Effector memory CD8-positive, alpha-beta T cell (primary cell): ENCODE data around the gene DNAJC5G.
"Not testable (repeated sequence)": the region's sequence is repeated elsewhere in the genome, so short reads cannot be mapped to it uniquely, and the experiment has no call there.

Experiments
- ATAC-seq: fragments of 150-1000 bp; cut with Tn5 transposase; replicated peaks from 2 replicates; pipeline ENCODE4 v1.10.0; 2021; ENCODE audit warnings: mild to moderate bottlenecking, moderate library complexity
- DNase-seq, 3 experiments: peaks; one replicate each; pipeline ENCODE4 v3.0.0; 2021
- H3K27ac Mint-ChIP-seq, 2 donors: one replicate each; pipeline ENCODE4 v1.8.0; 2022; ENCODE audit warnings: mild to moderate bottlenecking in 2 of 2, mixed read lengths in 2 of 2, moderate library complexity in 2 of 2
- H3K27me3 Mint-ChIP-seq, 2 donors: one replicate each; pipeline ENCODE4 v1.8.0; 2022; ENCODE audit warnings: mixed read lengths in 2 of 2
- H3K36me3 Mint-ChIP-seq: one replicate; pipeline ENCODE4 v1.8.0; 2022; ENCODE audit warnings: mild to moderate bottlenecking, moderate library complexity, mixed read lengths; ENCODE audit not compliant: insufficient read depth
- H3K4me1 Mint-ChIP-seq, 2 donors: one replicate each; pipeline ENCODE4 v1.8.0; 2022; ENCODE audit warnings: low read depth in 2 of 2, mixed read lengths in 2 of 2
- H3K4me3 Mint-ChIP-seq, 2 donors: one replicate each; pipeline ENCODE4 v1.8.0; 2022; ENCODE audit warnings: mild to moderate bottlenecking in 2 of 2, mixed read lengths in 2 of 2, moderate library complexity in 2 of 2
- H3K9me3 Mint-ChIP-seq, 2 donors: one replicate each; pipeline ENCODE4 v1.8.0; 2022; ENCODE audit warnings: mixed read lengths in 2 of 2

DNAJC5G gene

GRCh38 chr2:27261241-27261925 is 13.8 kb upstream of the DNAJC5G start:
- DNase-seq (no peak), ATAC-seq (no peak)
- H3K36me3 Mint-ChIP-seq: peaks cover 6% of the 10 kb centered on the region
- no peak overlapping the region for H3K27ac Mint-ChIP-seq
- peaks cover 73 to 77% of the 10 kb centered on the region in 2 donors for H3K27me3 Mint-ChIP-seq
- H3K4me1 Mint-ChIP-seq: peaks cover 22 to 27% of the 10 kb centered on the region in 2 donors
- H3K9me3 Mint-ChIP-seq: no peaks in the 10 kb centered on the region
- peak overlapping the region; percentile 73 to 84 for H3K4me3 Mint-ChIP-seq

GRCh38 chr2:27261926-27262298 is 13.3 kb upstream of the DNAJC5G start:
- H3K9me3 Mint-ChIP-seq: no peaks in the 10 kb centered on the region
- H3K4me1 Mint-ChIP-seq: peaks cover 22 to 27% of the 10 kb centered on the region in 2 donors
- peaks cover 68 to 72% of the 10 kb centered on the region in 2 donors for H3K27me3 Mint-ChIP-seq
- DNase-seq (no peak), ATAC-seq (no peak)
- no peak overlapping the region for H3K27ac Mint-ChIP-seq
- H3K36me3 Mint-ChIP-seq: peaks cover 6% of the 10 kb centered on the region
- H3K4me3 Mint-ChIP-seq: peak overlapping the region; percentile 73 to 84

GRCh38 chr2:27262379-27263286 is 12.6 kb upstream of the DNAJC5G start, which contains the start of gene SLC30A3:
Gene SLC30A3, minus strand, starts transcription at chr2:27263047. Its CDS starts 141 bp downstream, at chr2:27262906.
- DNase-seq (peak; percentile 20 to 39 (median 33)), ATAC-seq (peak; percentile 53)
- Mint-ChIP-seq H3K36me3 (peaks cover 5% of the 10 kb centered on the region), H3K4me3 (peak within 1 kb of the TSS; percentile 86 to 97), H3K27ac (peak within 1 kb of the TSS; percentile 25 to 78), H3K4me1 (peaks cover 22 to 27% of the 10 kb centered on the region in 2 donors), H3K9me3 (no peaks in the 10 kb centered on the region), H3K27me3 (peaks cover 61 to 65% of the 10 kb centered on the region in 2 donors)

- Mint-ChIP-seq H3K4me1 (peaks cover 22 to 27% of the 10 kb centered on the region in 2 donors), H3K9me3 (no peaks in the 10 kb centered on the region), H3K4me3 (peak overlapping the region; percentile 86 to 97), H3K27me3 (peaks cover 51 to 55% of the 10 kb centered on the region in 2 donors), H3K36me3 (peaks cover 3% of the 10 kb centered on the region), H3K27ac (peak overlapping the region; percentile 25 to 78)
- DNase-seq: no peak
- no peak for ATAC-seq
These were observed 11.7 kb upstream of the DNAJC5G start for GRCh38 chr2:27263287-27264252.

- Mint-ChIP-seq H3K4me1 (peaks cover 22 to 27% of the 10 kb centered on the region in 2 donors), H3K27ac (no peak overlapping the region), H3K4me3 (peak overlapping the region; percentile 86 to 97), H3K27me3 (peaks cover 45 to 48% of the 10 kb centered on the region in 2 donors), H3K36me3 (peaks cover 3% of the 10 kb centered on the region), H3K9me3 (no peaks in the 10 kb centered on the region)
- ATAC-seq (peak; percentile 70), DNase-seq (no peak)
These were observed 10.9 kb upstream of the DNAJC5G start for GRCh38 chr2:27264253-27264752.

GRCh38 chr2:27264753-27265535 is 10.3 kb upstream of the DNAJC5G start:
- peak overlapping the region; percentile 86 to 97 for H3K4me3 Mint-ChIP-seq
- peaks cover 22 to 27% of the 10 kb centered on the region in 2 donors for H3K4me1 Mint-ChIP-seq
- H3K27ac Mint-ChIP-seq: no peak overlapping the region
- no peaks in the 10 kb centered on the region for H3K9me3 Mint-ChIP-seq
- peaks cover 3% of the 10 kb centered on the region for H3K36me3 Mint-ChIP-seq
- ATAC-seq (peak; percentile 74), DNase-seq (peak; percentile 43 to 53 (median 46))
- H3K27me3 Mint-ChIP-seq: peaks cover 41 to 45% of the 10 kb centered on the region in 2 donors

- ATAC-seq (no peak), DNase-seq (no peak)
- Mint-ChIP-seq H3K4me3 (peak overlapping the region in 1 of 2 donors; percentile 47), H3K9me3 (no peaks in the 10 kb centered on the region), H3K36me3 (peaks cover 3% of the 10 kb centered on the region), H3K27me3 (peaks cover 36 to 43% of the 10 kb centered on the region in 2 donors), H3K4me1 (peaks cover 22 to 27% of the 10 kb centered on the region in 2 donors), H3K27ac (no peak overlapping the region)
These were observed 9.7 kb upstream of the DNAJC5G start for GRCh38 chr2:27265536-27265870.

GRCh38 chr2:27268296-27268695 is 6.9 kb upstream of the DNAJC5G start:
- peaks cover 10 to 12% of the 10 kb centered on the region in 2 donors for H3K4me1 Mint-ChIP-seq
- not testable (repeated sequence) for H3K4me3 Mint-ChIP-seq, H3K27ac Mint-ChIP-seq, DNase-seq, H3K36me3 Mint-ChIP-seq, ATAC-seq, H3K9me3 Mint-ChIP-seq
- H3K27me3 Mint-ChIP-seq: peaks cover 21 to 30% of the 10 kb centered on the region in 2 donors

- DNase-seq (no peak), ATAC-seq (no peak)
- H3K9me3 Mint-ChIP-seq: no peaks in the 10 kb centered on the region
- peaks cover 24 to 32% of the 10 kb centered on the region in 2 donors for H3K27me3 Mint-ChIP-seq
- no peaks in the 10 kb centered on the region for H3K36me3 Mint-ChIP-seq
- H3K27ac Mint-ChIP-seq: no peak overlapping the region
- peaks cover 0 to 2% of the 10 kb centered on the region in 2 donors for H3K4me1 Mint-ChIP-seq
- H3K4me3 Mint-ChIP-seq: no peak overlapping the region
These were observed 5.1 kb upstream of the DNAJC5G start for GRCh38 chr2:27270131-27270530.

- H3K9me3 Mint-ChIP-seq: no peaks in the 10 kb centered on the region
- no peak for DNase-seq
- no peaks in the 10 kb centered on the region for H3K4me1 Mint-ChIP-seq
- H3K27me3 Mint-ChIP-seq: peaks cover 27 to 29% of the 10 kb centered on the region in 2 donors
- ATAC-seq: no peak
- H3K36me3 Mint-ChIP-seq: no peaks in the 10 kb centered on the region
- no peak overlapping the region for H3K4me3 Mint-ChIP-seq
- H3K27ac Mint-ChIP-seq: no peak overlapping the region
These were observed 4.6 kb upstream of the DNAJC5G start for GRCh38 chr2:27270670-27271069.

- Mint-ChIP-seq H3K4me3 (no peak overlapping the region), H3K4me1 (no peaks in the 10 kb centered on the region), H3K9me3 (no peaks in the 10 kb centered on the region), H3K36me3 (no peaks in the 10 kb centered on the region), H3K27me3 (peaks cover 30 to 39% of the 10 kb centered on the region in 2 donors), H3K27ac (no peak overlapping the region)
- ATAC-seq (no peak), DNase-seq (no peak)
These were observed 3.4 kb upstream of the DNAJC5G start for GRCh38 chr2:27271631-27272340.
